Measurements from ENCODE around the gene COG5. TPM values are rescaled to one million over a fixed set of nuclear protein-coding genes. Genes with fewer than 3 reads are reported as not detected.

The COG5 gene
- total RNA-seq, 1 donor from 2014 or later, result 26.8 TPM

DNA sequence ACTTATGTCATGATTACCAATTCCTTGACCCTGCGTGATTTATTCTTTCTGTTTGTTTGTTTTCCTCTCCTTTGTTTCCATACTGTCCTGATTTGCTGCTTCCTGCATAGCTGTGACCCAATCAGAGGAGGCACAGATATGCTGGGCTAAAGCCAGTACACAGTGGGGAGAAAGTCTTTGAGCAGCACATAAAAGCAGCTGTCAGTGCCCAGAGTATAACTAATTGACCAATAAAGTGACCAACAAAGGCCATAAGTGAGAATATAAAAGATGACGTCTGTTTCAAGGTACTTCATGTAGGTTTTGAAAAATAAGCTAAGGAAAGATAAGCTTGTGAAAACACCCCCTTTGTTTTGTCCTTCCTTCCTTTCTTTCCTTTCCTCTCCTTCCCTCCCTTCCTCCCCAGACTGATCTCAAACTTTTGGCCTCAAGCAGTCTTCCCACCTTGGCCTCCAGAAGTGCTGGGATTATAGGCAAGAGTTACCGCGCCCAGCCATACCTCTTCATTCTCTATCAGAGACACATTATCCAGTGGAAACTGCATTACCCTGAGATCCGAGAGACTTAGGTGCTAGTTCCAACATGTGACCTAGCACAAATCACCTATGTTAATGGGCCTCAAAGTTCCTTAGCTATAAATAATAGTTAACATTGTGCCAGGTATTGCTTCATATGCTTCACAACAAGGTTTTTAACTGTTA, 33.3 kb upstream of the COG5 start:
- no peaks in the 10 kb centered on the region for H3K9me3 Mint-ChIP-seq

GRCh38 chr7:107594961-107595737, 31.4 kb upstream of the COG5 start:
- TF ChIP-seq CTCF (conservative IDR thresholded peaks at IDR 0.05), result no peak
- Mint-ChIP-seq H3K27me3 (ENCODE audit: low read depth) (no peaks in the 10 kb centered on the region), H3K27ac (ENCODE audit: unreplicated experiment) (no peak overlapping the region)

More for the DNA sequence above, 33.3 kb upstream of the COG5 start:
- no peak for TF ChIP-seq CTCF (conservative IDR thresholded peaks at IDR 0.05)
- no peak for DNase-seq (ENCODE audit: low read depth, low spot score)
- Mint-ChIP-seq H3K27ac (ENCODE audit: unreplicated experiment) (no peak overlapping the region), H3K27me3 (ENCODE audit: low read depth) (no peaks in the 10 kb centered on the region), H3K4me3 (no peak overlapping the region), H3K4me1 (peaks cover 18% of the 10 kb centered on the region), H3K36me3 (ENCODE audit: low read depth) (peaks cover 3% of the 10 kb centered on the region)

GRCh38 chr7:107593025-107593410, 29.3 kb upstream of the COG5 start:
- Mint-ChIP-seq H3K27ac (ENCODE audit: unreplicated experiment) (no peak overlapping the region), H3K27me3 (ENCODE audit: low read depth) (no peaks in the 10 kb centered on the region), H3K9me3 (no peaks in the 10 kb centered on the region), H3K4me1 (peaks cover 18% of the 10 kb centered on the region), H3K36me3 (ENCODE audit: low read depth) (peaks cover 13% of the 10 kb centered on the region), H3K4me3 (no peak overlapping the region)
- TF ChIP-seq CTCF (conservative IDR thresholded peaks at IDR 0.05), result no peak
- DNase-seq (ENCODE audit: low read depth, low spot score), result no peak

More at GRCh38 chr7:107594961-107595737, 31.4 kb upstream of the COG5 start:
- no peak for DNase-seq (ENCODE audit: low read depth, low spot score)
- H3K4me3 Mint-ChIP-seq, result no peak overlapping the region
- peaks cover 7% of the 10 kb centered on the region for H3K36me3 Mint-ChIP-seq (ENCODE audit: low read depth)
- peaks cover 18% of the 10 kb centered on the region for H3K4me1 Mint-ChIP-seq
- H3K9me3 Mint-ChIP-seq, result no peaks in the 10 kb centered on the region

- Mint-ChIP-seq H3K4me1 (peaks cover 18% of the 10 kb centered on the region), H3K27me3 (ENCODE audit: low read depth) (no peaks in the 10 kb centered on the region), H3K9me3 (no peaks in the 10 kb centered on the region), H3K36me3 (ENCODE audit: low read depth) (peaks cover 13% of the 10 kb centered on the region), H3K4me3 (no peak overlapping the region), H3K27ac (ENCODE audit: unreplicated experiment) (no peak overlapping the region)
- no peak for DNase-seq (ENCODE audit: low read depth, low spot score)
- no peak for TF ChIP-seq CTCF (conservative IDR thresholded peaks at IDR 0.05)
These were observed 28.8 kb upstream of the COG5 start for GRCh38 chr7:107592361-107593024.

DNA sequence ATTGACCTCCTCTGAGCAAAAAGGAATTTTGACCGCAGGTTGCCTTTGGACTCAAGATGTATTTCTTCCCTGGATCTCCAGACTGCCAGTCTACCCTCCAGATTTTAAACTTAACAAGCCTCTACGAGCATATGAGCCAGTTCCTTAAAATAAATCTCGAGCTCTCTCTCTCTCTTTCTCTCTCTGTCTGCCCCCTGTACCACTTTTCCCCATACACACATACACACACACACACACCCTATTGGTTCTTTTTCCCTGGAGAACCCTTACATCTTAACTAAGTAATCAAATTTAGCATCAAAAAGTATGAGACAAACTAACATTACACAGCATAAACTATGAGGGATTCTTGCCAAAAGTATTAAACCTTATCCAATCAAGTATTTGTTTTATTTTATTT, 27.7 kb upstream of the COG5 start:
- no peak for DNase-seq (ENCODE audit: low read depth, low spot score)
- H3K4me3 Mint-ChIP-seq, result no peak overlapping the region
- no peak overlapping the region for H3K27ac Mint-ChIP-seq (ENCODE audit: unreplicated experiment)
- H3K36me3 Mint-ChIP-seq (ENCODE audit: low read depth), result peaks cover 13% of the 10 kb centered on the region
- no peaks in the 10 kb centered on the region for H3K27me3 Mint-ChIP-seq (ENCODE audit: low read depth)
- peaks cover 11% of the 10 kb centered on the region for H3K4me1 Mint-ChIP-seq
- no peaks in the 10 kb centered on the region for H3K9me3 Mint-ChIP-seq
- no peak for TF ChIP-seq CTCF (conservative IDR thresholded peaks at IDR 0.05)

All from neural crest cell (in vitro differentiated cells).